ENCODE measurements around the gene CIROP.

Gene CIROP

GRCh38 chr14:23129759-23130316 is 25.0 kb upstream of the CIROP start:
- no peak for DNase-seq

DNA sequence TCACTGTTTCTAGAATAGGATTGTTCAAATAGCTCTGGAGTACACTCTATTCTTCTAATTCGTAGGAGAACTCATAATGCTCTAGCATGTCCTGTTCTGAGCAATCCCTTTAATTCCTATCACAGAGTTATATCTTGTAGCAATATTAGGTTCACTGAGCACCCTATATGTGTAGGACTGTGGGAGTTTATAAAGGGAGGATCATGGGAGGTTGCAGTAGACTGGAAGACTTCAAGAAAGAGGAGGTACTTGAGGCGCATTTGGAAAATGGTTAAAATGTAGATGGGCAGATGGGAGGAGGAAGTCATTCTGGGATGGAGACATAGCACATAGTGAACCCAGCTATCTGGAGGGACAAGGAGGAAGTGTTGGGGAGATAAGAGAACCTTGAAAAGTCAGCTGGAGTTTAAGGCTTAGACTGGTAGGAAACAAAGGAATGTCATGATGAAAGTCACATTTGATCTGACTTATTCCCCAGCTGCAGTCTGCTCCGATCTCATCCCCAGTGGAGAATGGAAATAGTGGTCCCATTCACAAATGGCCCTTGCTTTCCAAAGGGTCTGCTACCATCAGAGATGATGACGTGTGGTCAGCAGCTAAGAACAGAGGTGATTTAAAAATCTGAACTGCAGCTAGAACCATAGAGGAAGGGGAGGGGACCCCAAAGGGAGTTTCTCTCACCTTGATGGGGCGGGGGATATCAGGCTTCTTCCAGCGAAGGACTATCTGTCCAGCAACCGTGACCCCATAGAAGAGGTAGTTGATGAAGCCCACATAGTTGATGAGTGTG is 24.4 kb upstream of the CIROP start:
- no peak for DNase-seq

DNA sequence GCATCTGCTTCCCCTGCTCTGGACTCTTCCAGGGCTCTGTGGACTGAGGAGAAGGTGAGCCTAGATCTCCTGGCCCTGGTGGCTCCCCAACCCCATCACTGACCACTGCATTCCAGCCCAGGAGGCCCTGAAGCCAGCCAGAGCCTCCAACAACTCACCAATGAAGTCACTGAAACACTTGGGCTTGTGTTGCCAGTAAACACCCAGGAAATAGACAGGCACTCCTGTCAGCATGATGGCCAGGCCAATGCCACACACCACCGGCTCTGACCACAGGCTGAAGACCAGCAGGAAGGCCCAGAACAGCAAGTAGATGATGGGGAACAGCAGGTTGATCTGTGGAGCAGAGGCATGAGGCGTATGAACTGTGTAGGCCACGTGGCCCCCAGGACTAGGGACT is 23.1 kb upstream of the CIROP start:
- DNase-seq: no peak

DNA sequence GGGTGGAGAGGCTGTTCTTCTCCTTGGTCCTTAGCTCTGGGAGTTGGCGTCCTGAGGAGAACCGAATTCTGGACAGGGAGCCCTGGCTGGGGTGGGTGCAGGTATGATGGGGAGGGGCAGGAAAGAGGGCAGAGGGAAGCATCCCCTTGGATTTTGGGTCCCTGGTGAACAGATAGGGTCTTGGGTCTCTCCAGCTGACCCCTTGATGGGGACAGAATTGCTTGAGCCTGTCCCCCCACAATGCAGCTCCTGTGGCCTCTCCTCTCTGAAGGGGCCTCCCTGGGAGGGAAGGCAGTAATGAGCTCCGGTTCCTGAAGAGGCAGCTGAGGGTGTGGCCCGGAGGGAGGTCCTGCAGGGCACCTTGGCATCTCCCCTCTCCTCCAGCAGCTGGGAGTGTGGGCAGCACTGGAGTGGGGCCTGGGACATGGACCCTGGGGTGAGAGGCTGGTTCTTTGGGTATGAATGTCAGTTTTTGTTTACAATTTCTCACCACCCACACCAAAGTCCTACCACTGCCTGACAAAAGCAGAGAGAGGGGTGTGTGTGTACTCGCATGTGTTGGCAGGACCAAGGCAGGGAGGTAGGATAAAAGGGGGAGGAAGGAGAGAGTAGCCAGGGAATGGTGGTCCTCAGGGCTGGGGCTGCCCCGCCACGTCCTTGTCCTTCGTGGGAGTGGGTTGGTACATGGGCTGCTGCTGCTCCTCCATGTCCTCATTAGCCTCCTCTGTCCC is 21.9 kb upstream of the CIROP start:
- DNase-seq: no peak

- DNase-seq: no peak
These were observed 21.2 kb upstream of the CIROP start for GRCh38 chr14:23125933-23126524.

DNA sequence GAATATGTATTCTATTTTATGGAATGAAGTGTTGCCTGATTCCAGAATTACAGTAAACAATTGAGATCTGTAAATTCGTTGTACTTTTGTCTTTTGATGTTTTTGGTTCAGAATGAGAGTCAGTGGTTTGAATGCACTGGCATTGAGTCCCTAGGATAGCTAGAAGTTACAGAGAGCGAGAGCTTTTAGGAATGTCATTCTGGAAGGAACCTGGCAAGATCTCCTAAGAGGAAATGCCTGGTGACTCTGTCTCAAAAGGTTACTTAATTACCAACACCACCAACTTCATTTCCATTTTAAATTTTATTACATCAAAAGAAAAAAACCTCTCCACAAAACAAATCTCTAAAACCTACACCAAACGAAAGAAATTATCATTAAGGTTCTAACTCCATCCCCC is 20.2 kb upstream of the CIROP start:
- no peak for DNase-seq

GRCh38 chr14:23124337-23124954 is 19.7 kb upstream of the CIROP start:
- DNase-seq: no peak

GRCh38 chr14:23123419-23123818 is 18.6 kb upstream of the CIROP start:
- DNase-seq: no peak

DNA sequence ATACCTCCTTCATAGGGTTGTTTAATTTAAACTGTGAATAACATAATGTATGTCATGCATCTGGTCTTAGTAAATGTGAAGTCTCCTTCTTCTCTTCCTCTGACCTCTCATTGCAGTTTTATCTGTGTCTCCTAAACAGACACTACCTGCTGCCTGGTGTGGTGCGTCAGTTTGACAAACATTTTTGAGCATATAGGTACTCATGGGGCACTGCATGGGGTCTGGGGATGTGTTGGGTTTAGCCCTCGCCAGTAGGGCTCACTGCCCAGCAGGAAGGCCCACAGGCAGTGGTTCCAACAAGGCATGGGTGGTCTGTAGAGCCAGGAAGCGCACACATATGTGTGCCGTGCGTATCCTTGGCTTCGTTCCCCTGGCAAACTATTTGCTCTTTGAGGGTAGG is 17.3 kb upstream of the CIROP start:
- DNase-seq: no peak

DNA sequence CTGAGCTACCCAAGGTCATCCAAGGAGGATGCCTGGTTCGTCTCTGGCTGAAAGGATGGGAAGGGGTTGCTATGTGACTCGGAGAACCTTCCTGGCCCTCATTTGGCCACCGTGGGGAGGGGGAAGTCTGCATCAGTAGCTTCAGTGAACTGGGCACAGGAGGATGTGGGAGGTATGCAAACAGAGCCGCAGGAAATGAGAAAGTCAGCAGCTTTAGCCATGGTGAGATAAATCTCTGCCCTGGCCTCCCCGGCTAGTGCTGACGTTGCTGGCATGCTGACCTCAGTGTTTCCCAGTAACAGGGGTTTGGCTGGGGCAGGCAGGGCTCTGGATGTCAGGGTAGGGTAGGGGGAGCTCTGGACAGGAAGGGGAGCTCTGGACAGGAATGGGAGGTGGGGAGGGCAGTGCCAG is 16.6 kb upstream of the CIROP start:
- DNase-seq: no peak

DNA sequence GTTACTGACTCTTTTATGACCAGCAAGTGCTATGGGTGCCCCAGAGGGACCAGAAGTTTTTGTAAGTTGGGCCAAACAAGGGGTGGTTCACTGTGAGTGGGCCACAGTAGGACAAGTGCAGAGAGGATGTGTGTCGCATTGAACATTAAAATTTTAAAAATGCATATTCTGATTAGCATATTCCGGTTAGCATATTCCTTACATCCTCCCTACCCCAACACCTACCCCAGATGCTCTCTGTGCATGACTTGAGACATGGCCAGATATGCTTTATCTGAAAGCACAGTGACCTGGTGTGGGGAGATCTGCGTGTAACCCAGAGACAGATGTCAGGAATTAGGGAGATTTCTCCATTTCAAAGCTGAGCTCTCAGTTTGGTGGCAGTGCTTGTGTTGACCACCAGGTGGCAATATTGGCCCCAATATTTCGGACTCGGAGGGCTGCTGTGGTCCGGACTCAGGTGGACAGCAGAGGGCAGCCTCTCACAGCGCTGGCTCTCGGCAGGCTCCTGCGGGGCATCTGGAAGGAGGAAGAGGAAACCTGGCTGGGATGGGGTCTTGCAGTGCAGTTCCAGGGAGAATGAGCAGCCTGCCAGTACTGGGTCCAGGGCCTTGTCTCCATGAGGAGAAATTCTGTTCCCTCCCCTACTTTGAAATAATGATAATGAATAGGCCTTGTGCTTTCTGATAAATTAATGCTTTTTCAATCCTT is 15.9 kb upstream of the CIROP start:
- DNase-seq: peak; percentile 66

DNA sequence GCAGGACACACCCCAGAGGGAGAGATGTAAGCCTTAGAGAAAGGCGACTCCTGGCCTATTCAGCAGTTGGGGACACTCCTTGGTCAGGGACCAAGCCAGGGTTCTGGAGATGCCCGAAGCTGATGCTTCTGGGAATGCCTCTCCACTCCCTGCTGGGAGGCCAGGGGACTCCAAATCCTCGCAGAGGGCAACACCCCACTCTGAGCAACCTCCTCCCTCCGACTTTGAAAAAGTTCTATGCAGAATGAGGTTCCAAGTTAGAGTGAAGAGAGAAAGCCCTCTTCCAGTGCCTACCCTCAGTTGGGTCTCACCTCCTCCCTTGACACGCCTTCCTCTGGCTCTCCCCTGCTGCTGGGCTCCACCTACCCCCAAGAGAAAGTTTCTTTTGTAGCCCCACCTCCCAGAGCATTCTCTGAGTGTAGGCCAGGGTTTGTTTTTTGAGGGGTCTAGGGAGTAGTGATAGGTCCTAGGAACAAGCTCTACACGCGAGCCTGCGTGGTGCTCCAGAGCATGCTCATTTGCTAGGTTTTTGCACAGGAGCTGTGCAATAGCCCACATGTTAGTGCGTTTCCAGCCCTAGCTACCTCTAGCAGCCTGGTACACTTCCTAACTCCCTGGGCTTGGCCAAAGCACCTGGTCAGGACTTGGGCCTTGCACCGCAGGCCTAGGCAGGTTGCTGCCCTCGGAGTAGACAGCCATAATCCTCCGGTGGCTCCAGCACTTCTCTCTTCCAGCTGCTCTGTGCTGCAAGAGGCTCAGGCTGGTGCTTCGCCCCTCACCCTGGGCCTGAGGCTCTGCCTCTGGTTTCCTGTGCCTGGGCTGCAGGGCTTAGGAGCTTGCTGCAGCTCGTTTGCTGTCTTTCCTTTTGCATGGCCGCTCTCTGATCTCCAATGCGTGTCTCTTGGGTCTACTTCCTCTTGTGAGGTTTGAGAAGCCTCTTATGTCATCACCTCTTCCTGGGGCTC is 14.9 kb upstream of the CIROP start:
- DNase-seq: peak; percentile 30

DNA sequence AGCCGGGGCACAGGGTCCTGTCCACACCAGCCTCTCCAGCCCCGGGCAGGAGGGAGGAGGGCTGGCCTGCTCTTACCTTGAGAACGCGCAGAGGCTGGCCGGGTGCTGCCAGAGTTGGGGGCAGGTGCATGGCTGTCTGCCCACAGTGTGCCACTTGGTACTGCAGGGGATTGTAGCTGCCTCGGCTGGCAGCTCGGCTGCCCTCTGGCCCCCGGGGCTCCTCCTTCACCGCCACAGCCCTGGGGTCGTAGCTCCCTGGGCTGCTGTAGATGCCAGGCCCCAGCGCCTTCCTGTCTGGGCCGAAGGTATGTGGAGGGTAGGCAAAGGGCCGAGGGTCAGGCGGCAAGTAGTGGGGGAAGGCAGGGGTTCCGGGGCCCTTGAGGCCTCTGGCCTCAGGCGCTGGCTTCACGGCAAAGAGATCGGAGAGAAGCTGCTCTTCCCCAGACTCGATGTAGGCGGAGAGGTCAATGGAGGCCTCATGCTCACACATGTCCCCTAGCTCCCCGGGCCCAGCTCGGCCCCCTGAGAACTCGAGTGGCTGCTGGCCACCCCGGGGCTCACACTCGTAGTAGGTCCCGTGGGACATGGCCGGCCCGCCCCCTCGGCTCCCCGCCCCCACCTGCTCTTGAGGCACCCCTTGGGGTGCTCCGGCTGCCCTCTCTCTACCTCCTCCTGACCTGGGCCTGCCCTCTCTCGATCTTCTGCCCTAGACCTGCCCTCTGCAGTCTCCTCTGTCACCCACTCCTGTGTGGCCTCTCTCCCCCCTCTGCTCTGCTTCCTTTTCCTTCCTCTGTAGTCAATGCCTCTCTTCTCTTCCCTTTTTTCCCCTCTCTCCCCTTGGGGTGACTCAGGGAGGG is 13.9 kb upstream of the CIROP start, which contains the start of gene CEBPE:
Gene CEBPE (minus strand): TSS at position 750 of the 857 bp plus-strand sequence. CDS start 164 bp downstream, at position 586.
- DNase-seq: no peak

DNA sequence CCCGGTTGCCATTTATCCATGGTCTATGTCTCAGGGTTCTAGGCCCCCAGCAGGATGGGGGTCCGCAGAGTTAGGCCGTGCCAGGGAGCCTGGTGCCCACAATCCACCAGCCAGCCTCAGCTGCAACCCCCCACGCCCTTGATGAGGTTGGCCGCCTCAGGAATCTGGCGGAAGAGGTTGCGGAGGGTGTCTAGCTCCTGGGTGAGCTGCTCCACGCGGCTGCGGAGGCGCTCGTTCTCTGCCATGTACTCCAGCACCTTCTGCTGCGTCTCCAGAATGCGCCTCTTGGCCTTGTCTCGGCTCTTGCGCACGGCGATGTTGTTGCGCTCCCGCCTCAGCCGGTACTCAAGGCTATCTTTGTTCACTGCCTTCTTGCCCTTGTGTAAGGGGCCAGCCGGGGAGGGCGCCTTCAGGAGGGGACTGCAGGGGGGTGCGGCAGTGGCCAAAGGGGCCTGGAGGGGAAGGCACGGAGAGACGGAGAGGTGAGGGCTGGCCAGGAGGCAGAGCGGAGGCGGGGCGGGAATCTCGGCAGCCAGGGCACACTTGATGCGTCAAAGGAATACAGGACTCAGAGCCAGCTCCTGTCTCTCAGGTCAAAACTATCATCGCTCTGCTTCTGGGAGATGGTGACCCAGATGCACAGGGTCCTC is 12.7 kb upstream of the CIROP start:
- DNase-seq: no peak

- no peak for DNase-seq
These were observed 11.1 kb upstream of the CIROP start for GRCh38 chr14:23115918-23116317.

DNA sequence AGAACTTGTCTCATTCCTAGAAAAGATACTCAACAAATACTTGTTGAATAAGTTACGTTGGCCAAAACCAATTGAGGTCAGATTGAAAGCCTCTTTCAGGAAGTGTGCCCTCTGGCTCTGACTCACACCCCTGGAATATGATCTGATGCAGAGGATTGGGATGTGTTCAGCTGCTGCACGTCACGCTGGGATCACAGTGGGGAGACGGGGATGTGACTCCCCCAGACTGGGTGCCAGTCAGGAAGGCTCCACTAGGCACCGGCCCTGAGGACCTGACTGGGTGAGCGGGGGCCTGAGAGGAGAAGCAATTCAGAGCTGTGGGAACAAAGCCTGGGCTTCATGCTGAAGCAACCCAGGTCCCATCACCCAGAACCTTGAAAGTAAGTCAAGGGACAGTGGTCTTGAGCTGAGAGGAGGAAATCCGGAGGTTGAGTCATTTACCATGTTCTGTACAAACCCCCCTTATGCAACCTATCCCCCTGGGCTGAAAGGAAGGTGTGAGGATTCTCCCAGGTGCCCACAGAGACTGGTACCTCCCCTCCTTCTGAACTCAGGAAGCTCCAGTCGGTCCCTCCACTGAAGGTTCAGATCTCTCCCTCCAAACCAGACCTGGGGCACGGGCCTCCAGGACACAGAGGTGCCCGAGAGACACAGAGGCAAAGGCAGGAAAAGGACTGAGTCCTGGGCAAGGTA is 10.4 kb upstream of the CIROP start:
- DNase-seq: no peak

- DNase-seq: no peak
These were observed 9.9 kb upstream of the CIROP start for GRCh38 chr14:23114669-23115038.

DNA sequence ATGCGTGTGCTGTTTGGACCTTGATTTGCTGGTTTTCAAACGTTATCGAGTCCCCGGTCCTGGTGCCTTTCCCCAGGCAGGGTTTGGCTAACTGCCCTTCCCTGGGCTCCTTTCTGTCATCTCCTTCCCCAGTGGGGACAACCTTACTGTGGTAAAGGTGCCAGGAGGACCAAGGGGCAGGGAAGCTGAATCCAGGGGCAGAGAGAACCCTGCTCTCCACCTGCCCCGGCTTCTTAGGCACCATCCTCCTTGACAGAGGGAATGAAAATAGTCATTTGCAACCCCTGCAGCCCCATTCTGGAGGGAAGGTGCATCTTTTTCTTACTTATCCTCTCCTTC is 9.3 kb upstream of the CIROP start:
- DNase-seq: no peak

DNA sequence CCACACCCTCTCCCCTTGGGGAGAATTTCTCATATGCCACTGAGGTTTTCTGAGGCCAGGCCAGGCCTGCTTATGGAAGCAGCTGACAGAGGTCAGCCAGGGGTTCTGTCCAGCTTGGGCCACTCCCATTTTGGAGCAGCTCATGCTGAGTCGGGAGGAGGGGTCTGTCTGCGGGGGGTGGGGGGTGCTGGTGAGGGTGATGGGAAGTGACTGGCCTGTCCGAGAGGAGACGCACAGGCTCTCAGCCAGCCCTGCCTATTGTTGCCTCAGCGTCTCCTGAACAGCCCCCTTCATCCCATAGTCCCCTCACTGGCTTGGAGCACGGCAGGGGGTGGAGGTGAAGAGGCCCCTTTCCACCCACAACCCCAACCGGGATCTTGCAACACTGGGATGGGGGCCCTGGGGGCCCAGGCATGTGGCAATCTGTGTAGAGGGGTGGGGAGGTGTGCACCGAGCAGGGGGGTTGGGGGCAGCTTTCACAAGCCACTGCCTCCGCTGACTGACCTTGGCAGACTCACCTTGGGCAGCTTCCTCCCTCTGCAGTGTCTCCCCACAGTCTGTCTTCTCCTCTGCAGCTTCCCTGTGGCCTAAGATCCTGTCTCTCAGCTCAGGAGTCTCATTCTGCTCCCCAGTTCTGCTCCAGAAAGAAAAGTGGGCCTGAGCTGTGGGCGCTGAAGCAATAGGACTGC is 8.8 kb upstream of the CIROP start:
- no peak for DNase-seq
